ENCODE measurements around the gene RUSC2. TPM values are rescaled to one million over a fixed set of nuclear protein-coding genes. Genes with fewer than 3 reads are reported as not detected.

The RUSC2 gene
- polyA plus RNA-seq, 1 donor from 2014 or later, result 46.4 TPM

GRCh38 chr9:35526087-35526801 lies 36.3 kb downstream of the RUSC2 start:
- no peak overlapping the region for H3K9ac ChIP-seq (ENCODE audit: low read length)
- H3F3A ChIP-seq (ENCODE audit: insufficient read depth, low read length, poor library complexity, severe bottlenecking), result no peaks in the 10 kb centered on the region
- H3K79me2 ChIP-seq (replicated peaks; ENCODE audit: insufficient read depth, low read length), result no peaks in the 10 kb centered on the region
- no peak overlapping the region for H3K4me3 ChIP-seq (ENCODE audit: low read length)
- no peaks in the 10 kb centered on the region for H3K9me3 ChIP-seq (ENCODE audit: low read length)
- no peak for TF ChIP-seq TAF1 (IDR thresholded peaks at IDR 0.05; ENCODE audit: low read depth)
- no peak for TF ChIP-seq EZH2 (IDR thresholded peaks at IDR 0.05; ENCODE audit: borderline replicate concordance, insufficient read depth, low read length, poor library complexity, severe bottlenecking)
- no peak for TF ChIP-seq EP300 (conservative IDR thresholded peaks at IDR 0.05; ENCODE audit: poor library complexity, severe bottlenecking)
- no peaks in the 10 kb centered on the region for H3K27me3 ChIP-seq (ENCODE audit: insufficient read depth, low read depth, low read length)
- no peak overlapping the region for H3K27ac ChIP-seq (ENCODE audit: low read length)
- no peak overlapping the region for H2AFZ ChIP-seq (ENCODE audit: low read depth, low read length)
- H3K9me2 ChIP-seq (ENCODE audit: insufficient read depth, low read length), result no peaks in the 10 kb centered on the region
- H3K36me3 ChIP-seq (ENCODE audit: insufficient read depth, low read length), result no peaks in the 10 kb centered on the region
- H3K4me2 ChIP-seq (ENCODE audit: low read length), result no peak overlapping the region
- no peaks in the 10 kb centered on the region for H4K20me1 ChIP-seq (ENCODE audit: insufficient read depth)

- no peaks in the 10 kb centered on the region for H3K79me2 ChIP-seq (replicated peaks; ENCODE audit: insufficient read depth, low read length)
- no peaks in the 10 kb centered on the region for H3K27me3 ChIP-seq (ENCODE audit: insufficient read depth, low read depth, low read length)
- no peak overlapping the region for H2AFZ ChIP-seq (ENCODE audit: low read depth, low read length)
- no peaks in the 10 kb centered on the region for H4K20me1 ChIP-seq (ENCODE audit: insufficient read depth)
- no peaks in the 10 kb centered on the region for H3K9me2 ChIP-seq (ENCODE audit: insufficient read depth, low read length)
- H3K9me3 ChIP-seq (ENCODE audit: low read length), result no peaks in the 10 kb centered on the region
- H3K4me3 ChIP-seq (ENCODE audit: low read length), result no peak overlapping the region
- no peak overlapping the region for H3K9ac ChIP-seq (ENCODE audit: low read length)
- no peak overlapping the region for H3K4me2 ChIP-seq (ENCODE audit: low read length)
- no peaks in the 10 kb centered on the region for H3F3A ChIP-seq (ENCODE audit: insufficient read depth, low read length, poor library complexity, severe bottlenecking)
- TF ChIP-seq EZH2 (IDR thresholded peaks at IDR 0.05; ENCODE audit: borderline replicate concordance, insufficient read depth, low read length, poor library complexity, severe bottlenecking), result no peak
- no peak for TF ChIP-seq EP300 (conservative IDR thresholded peaks at IDR 0.05; ENCODE audit: poor library complexity, severe bottlenecking)
- TF ChIP-seq CTCF (IDR thresholded peaks at IDR 0.05; ENCODE audit: poor library complexity, severe bottlenecking), result no peak
- no peak for TF ChIP-seq SMC3 (conservative IDR thresholded peaks at IDR 0.05; ENCODE audit: poor library complexity)
- TF ChIP-seq REST (IDR thresholded peaks at IDR 0.05; ENCODE audit: borderline replicate concordance), result no peak
- no peak for TF ChIP-seq MXI1 (conservative IDR thresholded peaks at IDR 0.05; ENCODE audit: poor library complexity, severe bottlenecking)
- no peak overlapping the region for H3K27ac ChIP-seq (ENCODE audit: low read length)
- no peaks in the 10 kb centered on the region for H3K36me3 ChIP-seq (ENCODE audit: insufficient read depth, low read length)
These were observed 39.4 kb downstream of the RUSC2 start for GRCh38 chr9:35529161-35529823.

All from neural cell (in vitro differentiated cells).